Progenitor cell of endocrine pancreas (in vitro differentiated cells): ENCODE data around the gene BRINP2. TPM values are rescaled to one million over a fixed set of nuclear protein-coding genes. Genes with fewer than 3 reads are reported as not detected.

Experiments
- DNase-seq: peaks from one replicate; pipeline ENCODE4 v3.0.0; 2021; ENCODE audit warnings: low spot score; ENCODE audit not compliant: unreplicated experiment
- H3K27ac Mint-ChIP-seq: 2 replicates; pipeline ENCODE4 v1.8.0; 2021; ENCODE audit warnings: mild to moderate bottlenecking, moderate library complexity, mixed read lengths
- H3K27me3 Mint-ChIP-seq: 2 replicates; pipeline ENCODE4 v1.8.0; 2021; ENCODE audit warnings: mixed read lengths
- H3K36me3 Mint-ChIP-seq: 2 replicates; pipeline ENCODE4 v1.8.0; 2022; ENCODE audit warnings: mixed read lengths; ENCODE audit not compliant: insufficient read depth
- H3K4me1 Mint-ChIP-seq: 2 replicates; pipeline ENCODE4 v1.8.0; 2021; ENCODE audit warnings: low read depth, mixed read lengths
- H3K4me3 Mint-ChIP-seq: 2 replicates; pipeline ENCODE4 v1.8.0; 2021; ENCODE audit warnings: low read depth, mild to moderate bottlenecking, moderate library complexity, mixed read lengths
- H3K9me3 Mint-ChIP-seq: 2 replicates; pipeline ENCODE4 v1.8.0; 2021; ENCODE audit warnings: low read depth, mixed read lengths
- CTCF ChIP-seq: fragments of 200-600 bp; sonication (generic); IDR thresholded peaks from one replicate; pipeline ENCODE4 v1.5.0; 2021; ENCODE audit warnings: antibody characterized with exemption, mild to moderate bottlenecking; ENCODE audit not compliant: unreplicated experiment
- long read RNA-seq: library from polyadenylated mRNA; unstranded; transcript quantifications from one replicate; pipeline ENCODE4 v2.0.0, GENCODE V29; 2020
- total RNA-seq: library from RNA; stranded (reverse); gene quantifications from 2 replicates; pipeline ENCODE4 v1.2.1, GENCODE V29; 2021

The BRINP2 gene
- total RNA-seq = 0.11 and 0.41 TPM in 2 replicates
- long read RNA-seq = 0 reads

GRCh38 chr1:177170756-177171535 is at the start of gene BRINP2:
Gene BRINP2 (plus strand): TSS chr1:177170958. CDS start chr1:177229877, 58,919 bp downstream.
- H3K27ac Mint-ChIP-seq = no peak within 1 kb of the TSS
- H3K27me3 Mint-ChIP-seq = peaks cover 10% of the 10 kb centered on the region
- peaks cover 6% of the 10 kb centered on the region for H3K4me1 Mint-ChIP-seq
- no peaks in the 10 kb centered on the region for H3K36me3 Mint-ChIP-seq
- TF ChIP-seq CTCF = no peak
- peak; percentile 53 for DNase-seq
- no peaks in the 10 kb centered on the region for H3K9me3 Mint-ChIP-seq
- no peak within 1 kb of the TSS for H3K4me3 Mint-ChIP-seq

- Mint-ChIP-seq H3K4me1 (no peaks in the 10 kb centered on the region), H3K4me3 (no peak overlapping the region), H3K27me3 (peaks cover 18% of the 10 kb centered on the region), H3K36me3 (no peaks in the 10 kb centered on the region), H3K27ac (no peak overlapping the region), H3K9me3 (no peaks in the 10 kb centered on the region)
- no peak for TF ChIP-seq CTCF
- DNase-seq = no peak
Observed at GRCh38 chr1:177122461-177123251, 48.1 kb upstream of the BRINP2 start.

- DNase-seq = no peak
- Mint-ChIP-seq H3K4me1 (no peaks in the 10 kb centered on the region), H3K27me3 (peaks cover 15% of the 10 kb centered on the region), H3K27ac (no peak overlapping the region), H3K9me3 (no peaks in the 10 kb centered on the region), H3K4me3 (no peak overlapping the region), H3K36me3 (no peaks in the 10 kb centered on the region)
- no peak for TF ChIP-seq CTCF
Observed at GRCh38 chr1:177124577-177125278, 46.0 kb upstream of the BRINP2 start.

- Mint-ChIP-seq H3K4me1 (no peaks in the 10 kb centered on the region), H3K9me3 (no peaks in the 10 kb centered on the region), H3K36me3 (no peaks in the 10 kb centered on the region), H3K27ac (no peak overlapping the region), H3K27me3 (peaks cover 9% of the 10 kb centered on the region), H3K4me3 (no peak overlapping the region)
- TF ChIP-seq CTCF = no peak
- no peak for DNase-seq
Observed at GRCh38 chr1:177126267-177126666, 44.5 kb upstream of the BRINP2 start.

GRCh38 chr1:177128665-177129281 is 42.0 kb upstream of the BRINP2 start:
- no peaks in the 10 kb centered on the region for H3K9me3 Mint-ChIP-seq
- peaks cover 3% of the 10 kb centered on the region for H3K27me3 Mint-ChIP-seq
- no peak overlapping the region for H3K4me3 Mint-ChIP-seq
- no peaks in the 10 kb centered on the region for H3K36me3 Mint-ChIP-seq
- no peak for TF ChIP-seq CTCF
- no peak for DNase-seq
- H3K4me1 Mint-ChIP-seq = no peaks in the 10 kb centered on the region
- H3K27ac Mint-ChIP-seq = no peak overlapping the region
